Esophagus muscularis mucosa (tissue), 4 donors: ENCODE data around the gene CTNS.

Experiments used
- CTCF ChIP-seq, 3 experiments: fragments of 200-600 bp in 2 of 3; fragments of 450-650 bp in 1 of 3; sonication (generic) in 2 of 3; IDR thresholded peaks; one replicate each; pipeline ENCODE4 v1.5.1; 2017 to 2019; ENCODE audit warnings: antibody characterized with exemption in 3 of 3, mild to moderate bottlenecking in 2 of 3, moderate library complexity in 1 of 3
- EP300 ChIP-seq: sonication (generic); formaldehyde crosslinking; IDR thresholded peaks from one replicate; pipeline ENCODE4 v1.6.1; 2017; ENCODE audit warnings: antibody characterized with exemption
- POLR2A ChIP-seq: fragments of 450-650 bp; IDR thresholded peaks from one replicate; pipeline ENCODE4 v1.6.1; 2017; ENCODE audit warnings: antibody characterized with exemption, moderate library complexity, mild to moderate bottlenecking, low read depth
- POLR2AphosphoS5 ChIP-seq, 2 donors: sonication (generic); formaldehyde crosslinking; IDR thresholded peaks; one replicate each; pipeline ENCODE4 v1.6.1; 2017; ENCODE audit warnings: antibody characterized with exemption in 2 of 2

GRCh38 chr17:3667366-3668278 lies 31.1 kb downstream of the CTNS start:
- TF ChIP-seq POLR2AphosphoS5 (IDR thresholded peaks at IDR 0.05) (peak in 1 of 2 donors; percentile 69), CTCF (IDR thresholded peaks at IDR 0.05) (no peak), POLR2A (no peak), EP300 (no peak)
